Esophagus mucosa (tissue), 1 donor: ENCODE data around the gene CCDC178. TPM values are rescaled to one million over a fixed set of nuclear protein-coding genes. Genes with fewer than 3 reads are reported as not detected.
"Not testable (repeated sequence)": the region's sequence is repeated elsewhere in the genome, so short reads cannot be mapped to it uniquely, and the experiment has no call there.

ENCODE experiments used
- ATAC-seq: fragments of 200-7000 bp; cut with Tn5 transposase; one replicate; pipeline ENCODE4 v1.9.1; 2020
- total RNA-seq: library from RNA; stranded (reverse); gene quantifications from one replicate; pipeline ENCODE4 v1.2.4, GENCODE V29; 2023
- donor health status: DM: yes; HTN: yes; CAD: no.

CCDC178 gene
- total RNA-seq, 1 donor from 2014 or later: 0.36 TPM

- no peak for ATAC-seq
Observed at GRCh38 chr18:32975501-32975900, 465.0 kb downstream of the CCDC178 start.

GRCh38 chr18:32975163-32975436 lies 465.4 kb downstream of the CCDC178 start:
- ATAC-seq: no peak

- no peak for ATAC-seq
Observed at GRCh38 chr18:32974421-32975162, 465.9 kb downstream of the CCDC178 start.

GRCh38 chr18:32968248-32968647 lies 472.3 kb downstream of the CCDC178 start:
- ATAC-seq: no peak

GRCh38 chr18:32966141-32966540 lies 474.4 kb downstream of the CCDC178 start:
- no peak for ATAC-seq

- ATAC-seq: no peak
Observed at GRCh38 chr18:32961538-32961937, 479.0 kb downstream of the CCDC178 start.

GRCh38 chr18:32958746-32959145 lies 481.8 kb downstream of the CCDC178 start:
- no peak for ATAC-seq

GRCh38 chr18:32956591-32957315 lies 483.8 kb downstream of the CCDC178 start:
- no peak for ATAC-seq

GRCh38 chr18:32952318-32952717 lies 488.2 kb downstream of the CCDC178 start:
- ATAC-seq: not testable (repeated sequence)

- ATAC-seq: no peak
Observed at GRCh38 chr18:32937597-32937996, 502.9 kb downstream of the CCDC178 start.

GRCh38 chr18:32937066-32937465 lies 503.5 kb downstream of the CCDC178 start:
- no peak for ATAC-seq

- no peak for ATAC-seq
Observed at GRCh38 chr18:32934201-32934600, 506.3 kb downstream of the CCDC178 start.

- peak; percentile 70 for ATAC-seq
Observed at GRCh38 chr18:32930695-32931301, 509.7 kb downstream of the CCDC178 start.

- no peak for ATAC-seq
Observed at GRCh38 chr18:32929213-32929612, 511.3 kb downstream of the CCDC178 start.

GRCh38 chr18:32922951-32923430 lies 517.5 kb downstream of the CCDC178 start:
- ATAC-seq: no peak

- ATAC-seq: peak; percentile 95
Observed at GRCh38 chr18:32920796-32921787, 519.4 kb downstream of the CCDC178 start.

- ATAC-seq: peak; percentile 55
Observed at GRCh38 chr18:32919799-32920198, 520.7 kb downstream of the CCDC178 start.

GRCh38 chr18:32918692-32919250 lies 521.8 kb downstream of the CCDC178 start:
- ATAC-seq: no peak

- ATAC-seq: no peak
Observed at GRCh38 chr18:32915516-32915915, 525.0 kb downstream of the CCDC178 start.

- peak; percentile 81 for ATAC-seq
Observed at GRCh38 chr18:32911660-32912284, 528.7 kb downstream of the CCDC178 start.

GRCh38 chr18:32910694-32911296 lies 529.7 kb downstream of the CCDC178 start:
- ATAC-seq: no peak
